Stimulated activated CD8-positive, alpha-beta memory T cell treated with anti-CD3 and anti-CD28 coated beads, Interleukin-4, amount 100 ng/mL, for 24 hours (primary cell): ENCODE results near the gene PRICKLE2.

ENCODE experiments used
- DNase-seq: peaks from one replicate; pipeline ENCODE4 v3.0.0-alpha.2; 2020; ENCODE audit warnings: low read depth

The PRICKLE2 gene

GRCh38 chr3:64157150-64158035, 67.9 kb downstream of the PRICKLE2 start:
- DNase-seq: no peak

DNA sequence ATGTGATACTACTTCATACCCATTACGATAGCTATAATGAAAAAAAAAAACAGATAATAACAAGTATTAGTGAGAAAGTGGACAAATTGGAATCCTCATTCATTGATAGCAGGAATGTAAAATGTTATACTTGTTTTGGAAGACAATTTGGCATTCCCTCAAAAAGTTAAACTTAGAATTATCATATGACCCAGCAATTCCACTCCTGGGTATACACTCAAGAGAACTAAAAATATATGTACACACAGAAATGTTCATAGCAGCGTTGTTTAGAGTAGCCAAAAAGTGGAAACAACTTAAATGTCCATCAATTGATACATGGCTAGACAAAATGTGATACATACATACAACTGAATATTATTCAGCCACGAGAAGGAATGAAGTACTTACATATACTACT, 69.9 kb downstream of the PRICKLE2 start:
- DNase-seq: no peak

DNA sequence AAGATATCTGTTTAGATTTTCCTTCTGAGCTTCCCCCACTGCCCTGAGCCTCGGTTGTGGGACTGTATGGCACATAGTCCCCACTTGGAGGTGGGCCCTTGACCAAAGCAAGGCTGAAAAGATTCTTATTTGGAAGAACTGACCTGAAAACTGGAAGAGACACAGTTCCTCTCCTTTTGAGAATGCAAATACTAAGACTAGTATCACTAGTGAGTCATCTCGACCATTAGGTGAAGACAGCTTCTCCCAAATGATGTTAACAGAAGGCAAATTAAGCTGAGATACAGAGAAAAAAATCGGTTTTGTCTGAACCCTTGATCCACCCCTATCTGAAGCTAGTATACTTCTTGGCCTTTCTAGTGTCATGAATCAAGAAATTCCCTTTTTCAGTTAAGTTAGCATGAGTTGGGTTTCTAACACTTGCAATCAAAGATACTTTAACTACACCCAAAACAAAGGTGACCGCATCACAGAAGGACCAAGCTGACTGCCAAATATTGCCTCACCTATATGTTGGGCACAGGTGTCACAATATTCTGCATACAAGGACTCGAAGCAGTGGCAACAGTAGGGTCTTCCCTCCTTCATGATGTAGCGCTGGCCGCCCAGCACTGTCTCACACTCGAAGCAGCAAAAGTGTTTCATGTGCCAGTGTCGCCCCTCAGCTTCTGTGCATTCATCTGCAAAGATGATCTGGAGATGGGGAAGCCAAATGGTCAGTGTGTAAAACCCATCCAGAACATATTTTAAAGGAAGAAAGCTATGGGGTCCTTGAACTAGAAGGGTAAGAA, 72.4 kb downstream of the PRICKLE2 start:
- no peak for DNase-seq

DNA sequence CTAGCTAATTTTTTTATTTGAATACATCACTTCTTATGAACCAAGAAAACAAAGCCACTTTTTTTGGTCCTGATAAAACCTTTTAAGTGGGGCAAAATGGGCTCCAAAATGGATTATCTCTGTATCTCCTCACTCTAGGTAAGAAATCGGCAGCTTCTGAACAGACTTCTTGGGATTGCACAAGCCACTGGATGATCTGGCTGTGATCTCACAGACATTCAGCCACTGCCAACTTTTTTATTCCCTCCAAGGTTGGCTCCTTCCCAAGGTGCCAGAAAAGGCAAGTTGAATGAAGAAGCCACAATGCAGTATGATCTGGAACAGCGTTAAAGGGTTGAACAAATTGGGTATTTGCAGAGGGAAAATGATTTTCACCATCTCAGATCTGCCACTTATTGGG, 73.2 kb downstream of the PRICKLE2 start:
- no peak for DNase-seq

- no peak for DNase-seq
Observed at GRCh38 chr3:64151342-64151871, 73.9 kb downstream of the PRICKLE2 start.

DNA sequence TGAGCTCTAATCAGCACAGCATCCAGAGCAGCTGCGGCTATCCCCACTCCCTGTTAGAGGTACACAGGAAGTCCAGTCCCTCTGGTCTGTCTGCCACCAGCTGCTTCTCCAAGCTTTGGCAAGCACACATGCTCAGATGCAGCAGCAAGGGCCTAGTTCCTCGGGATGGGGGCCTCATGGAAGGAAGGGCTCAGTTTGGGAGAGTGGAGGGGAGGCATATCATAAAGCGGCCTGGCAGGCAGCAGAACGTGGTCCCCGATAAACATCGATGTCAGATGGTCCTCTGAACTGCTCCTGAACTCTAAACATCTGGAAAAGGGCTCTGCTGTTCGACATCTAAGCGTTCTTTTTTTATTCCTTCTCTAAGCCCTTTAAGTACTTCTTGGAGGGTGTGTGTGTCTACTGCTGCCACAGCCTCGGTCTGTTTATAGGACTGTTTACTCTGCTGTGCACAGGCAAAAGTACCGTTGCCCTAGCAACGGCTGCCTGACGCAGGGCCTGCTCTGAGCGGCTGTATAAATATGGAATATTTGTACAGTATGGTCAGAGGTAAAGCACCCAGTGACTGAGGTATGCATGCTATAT, 74.6 kb downstream of the PRICKLE2 start:
- DNase-seq: no peak

DNA sequence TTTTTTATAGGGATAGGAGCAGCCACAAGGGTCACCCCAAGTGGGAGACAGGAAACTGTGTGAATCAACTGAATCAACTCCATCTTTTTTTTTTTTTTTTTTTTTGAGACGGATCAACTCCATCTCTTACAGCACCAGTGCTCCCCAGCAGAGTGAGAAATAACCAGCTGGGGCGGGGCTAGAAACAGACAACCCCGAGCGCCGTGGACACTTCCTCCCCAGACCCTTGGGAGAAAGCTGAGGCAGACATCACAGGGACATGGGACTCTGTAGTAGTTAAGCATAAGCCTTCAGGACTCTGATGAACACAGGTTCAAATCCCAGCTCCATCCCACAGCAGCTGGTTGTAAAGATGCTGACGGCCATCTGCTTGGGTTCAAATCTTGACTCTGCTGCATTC, 75.4 kb downstream of the PRICKLE2 start:
- no peak for DNase-seq

GRCh38 chr3:64148955-64149653, 76.2 kb downstream of the PRICKLE2 start:
- no peak for DNase-seq

DNA sequence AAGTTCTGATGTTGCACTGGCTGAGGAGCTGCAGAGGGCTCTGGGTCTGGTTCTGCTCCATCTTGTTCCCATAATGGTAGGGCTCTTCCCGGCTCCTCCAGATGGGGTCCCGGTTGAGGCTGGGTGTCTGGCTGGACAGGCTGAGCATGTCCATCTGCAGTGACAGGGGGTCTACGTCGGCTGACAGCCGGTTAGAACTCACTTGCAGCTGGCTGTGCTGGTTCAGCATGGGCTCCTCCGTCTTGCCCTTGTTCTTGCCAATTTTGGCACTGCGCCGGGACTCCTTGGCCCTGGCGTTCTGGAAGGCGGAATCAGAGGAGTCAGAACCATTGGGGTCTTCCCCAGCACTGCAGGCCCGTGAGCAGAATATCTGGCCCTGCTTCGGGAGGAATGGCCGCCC, 78.1 kb downstream of the PRICKLE2 start:
- no peak for DNase-seq

- DNase-seq: no peak
Observed at GRCh38 chr3:64145438-64145837, 79.8 kb downstream of the PRICKLE2 start.

GRCh38 chr3:64144241-64144900, 80.9 kb downstream of the PRICKLE2 start:
- no peak for DNase-seq

- no peak for DNase-seq
Observed at GRCh38 chr3:64143409-64144130, 81.7 kb downstream of the PRICKLE2 start.

- no peak for DNase-seq
Observed at GRCh38 chr3:64141476-64141875, 83.8 kb downstream of the PRICKLE2 start.

- DNase-seq: no peak
Observed at GRCh38 chr3:64140651-64141050, 84.6 kb downstream of the PRICKLE2 start.

DNA sequence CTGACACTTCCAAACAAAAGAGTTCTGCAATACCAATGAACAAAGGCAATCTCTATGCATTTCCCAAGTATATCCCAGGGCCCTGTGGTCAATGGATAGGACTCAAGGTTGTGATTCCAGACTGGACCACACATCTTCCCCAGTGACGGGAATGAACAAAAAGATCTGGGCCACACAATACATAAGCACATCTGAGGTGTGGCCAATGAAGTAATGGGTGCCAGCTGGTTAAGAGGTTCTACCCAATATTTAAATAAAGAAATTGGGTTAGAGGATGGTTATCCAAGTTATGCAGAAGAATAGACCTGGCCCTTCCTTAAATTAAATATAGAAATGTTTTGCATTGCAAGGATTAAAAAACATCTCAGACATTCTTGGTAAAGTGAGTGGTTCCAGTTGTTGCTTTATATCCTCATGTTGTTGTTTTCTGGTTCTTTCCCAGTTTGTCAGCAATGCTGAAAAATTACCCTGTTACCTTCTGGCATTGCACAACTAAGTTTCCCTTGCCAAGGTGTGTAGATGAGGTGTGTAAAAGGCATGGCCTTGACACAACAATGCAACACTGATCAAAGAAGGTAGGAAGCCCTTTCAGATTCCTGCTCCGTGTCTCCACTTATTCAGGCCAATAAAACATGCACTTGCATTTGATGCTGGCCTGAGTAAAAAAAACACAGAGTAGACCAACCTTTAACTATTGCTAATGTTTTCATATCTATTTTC, 86.5 kb downstream of the PRICKLE2 start:
- no peak for DNase-seq

- no peak for DNase-seq
Observed at GRCh38 chr3:64138046-64138445, 87.2 kb downstream of the PRICKLE2 start.

DNA sequence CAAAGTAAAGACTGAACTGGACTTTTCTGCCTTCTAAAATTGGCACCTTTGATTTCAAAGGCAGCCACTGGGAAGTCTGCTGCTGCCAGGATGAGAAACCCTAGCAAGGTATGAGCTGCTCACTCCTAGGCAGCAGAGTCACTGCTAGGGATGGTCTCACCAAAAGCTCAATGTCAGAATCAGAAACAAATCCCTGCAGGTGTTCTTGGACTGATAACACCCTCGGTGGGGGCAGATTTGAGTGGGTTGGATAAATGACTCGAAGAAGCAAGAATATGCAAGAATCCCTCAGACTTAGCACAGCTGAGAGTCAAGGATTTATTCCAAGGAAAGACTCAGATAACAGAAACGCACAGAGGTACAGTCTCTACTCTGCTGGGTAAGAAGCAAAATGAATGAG, 90.4 kb downstream of the PRICKLE2 start:
- no peak for DNase-seq

- DNase-seq: no peak
Observed at GRCh38 chr3:64133987-64134386, 91.3 kb downstream of the PRICKLE2 start.

- DNase-seq: no peak
Observed at GRCh38 chr3:64133272-64133671, 92.0 kb downstream of the PRICKLE2 start.
